HG02610 (cell line): ENCODE data around the gene FXR2.

Experiments used
- ATAC-seq: cut with Tn5 transposase; IDR thresholded peaks from one replicate; pipeline ENCODE4 v1.9.1; 2021; ENCODE audit warnings: mild to moderate bottlenecking, moderate library complexity; ENCODE audit not compliant: unreplicated experiment

The FXR2 gene

GRCh38 chr17:7589204-7589868, 25.4 kb downstream of the FXR2 start:
- ATAC-seq: no peak

GRCh38 chr17:7588553-7589203, 26.0 kb downstream of the FXR2 start:
- no peak for ATAC-seq

GRCh38 chr17:7587420-7588151, 27.1 kb downstream of the FXR2 start:
- no peak for ATAC-seq

- no peak for ATAC-seq
Observed at GRCh38 chr17:7586673-7587419, 27.9 kb downstream of the FXR2 start.

GRCh38 chr17:7583253-7584109, 31.2 kb downstream of the FXR2 start, which contains the start of gene MPDU1:
Gene MPDU1 (plus strand): TSS chr17:7583852. CDS start chr17:7583863, 11 bp downstream.
- peak; percentile 58 for ATAC-seq

GRCh38 chr17:7582396-7583252, 32.1 kb downstream of the FXR2 start:
- ATAC-seq: no peak

- ATAC-seq: no peak
Observed at GRCh38 chr17:7580604-7581575, 33.8 kb downstream of the FXR2 start.

GRCh38 chr17:7579834-7580603, 34.7 kb downstream of the FXR2 start:
- no peak for ATAC-seq

GRCh38 chr17:7579001-7579833, 35.5 kb downstream of the FXR2 start, which contains the start of gene CD68:
Gene CD68 (plus strand): TSS chr17:7579638. CDS start chr17:7579678, 40 bp downstream.
- ATAC-seq: peak; percentile 37

- no peak for ATAC-seq
Observed at GRCh38 chr17:7577327-7578199, 37.1 kb downstream of the FXR2 start.

GRCh38 chr17:7576432-7576937, 38.2 kb downstream of the FXR2 start:
- ATAC-seq: no peak

- no peak for ATAC-seq
Observed at GRCh38 chr17:7575959-7576358, 38.7 kb downstream of the FXR2 start.

- no peak for ATAC-seq
Observed at GRCh38 chr17:7575481-7575883, 39.2 kb downstream of the FXR2 start.

- ATAC-seq: no peak
Observed at GRCh38 chr17:7574176-7574953, 40.3 kb downstream of the FXR2 start.
